Measurements from ENCODE around the gene CBY1. TPM values are rescaled to one million over a fixed set of nuclear protein-coding genes. Genes with fewer than 3 reads are reported as not detected.

The CBY1 gene
- total and polyA plus RNA-seq, 7 donors = 15.4 to 39.5 (median 22.8) TPM

GRCh38 chr22:38694049-38694448, 37.6 kb downstream of the CBY1 start:
- Histone ChIP-seq H3K36me3 (ENCODE audit: insufficient read depth in 1 of 2, low read depth in 1 of 2) (peaks cover 4 to 65% of the 10 kb centered on the region in 2 donors), H3K27me3 (ENCODE audit: insufficient read depth in 3 of 3, low read length in 2 of 3) (no peaks in the 10 kb centered on the region), H3K4me3 (no peak overlapping the region), H3K9me3 (no peaks in the 10 kb centered on the region), H3K4me1 (peaks cover 28% of the 10 kb centered on the region), H3K27ac (no peak overlapping the region)
- no peak for ATAC-seq
- 85 to 92% (median 85%) methylated on average over 2 of the region's 2 CpGs for WGBS, 3 donors
- TF ChIP-seq CTCF (IDR thresholded peaks at IDR 0.05) = no peak
- intact Hi-C loops (cut with DNase I) = no loop called here
- DNase-seq = no peak

GRCh38 chr22:38694940-38695339, 38.5 kb downstream of the CBY1 start:
- ATAC-seq = no peak

GRCh38 chr22:38696606-38697424, 40.4 kb downstream of the CBY1 start:
- 52 to 62% (median 56%) methylated on average over 3 of the region's 3 CpGs for WGBS, 3 donors
- H3K4me3 ChIP-seq = peak overlapping the region; percentile 94
- intact Hi-C loops (cut with DNase I) = no loop called here
- peaks cover 44% of the 10 kb centered on the region for H3K4me1 ChIP-seq
- no peaks in the 10 kb centered on the region for H3K9me3 ChIP-seq
- no peaks in the 10 kb centered on the region for H3K27me3 ChIP-seq (ENCODE audit: insufficient read depth in 3 of 3, low read length in 2 of 3)
- DNase-seq (no peak), ATAC-seq (no peak)
- peaks cover 4 to 40% of the 10 kb centered on the region in 2 donors for H3K36me3 ChIP-seq (ENCODE audit: insufficient read depth in 1 of 2, low read depth in 1 of 2)
- TF ChIP-seq CTCF (IDR thresholded peaks at IDR 0.05) = no peak
- peak overlapping the region; percentile 58 for H3K27ac ChIP-seq

More at GRCh38 chr22:38694940-38695339, 38.5 kb downstream of the CBY1 start:
- no peaks in the 10 kb centered on the region for H3K27me3 ChIP-seq (ENCODE audit: insufficient read depth in 3 of 3, low read length in 2 of 3)
- no peaks in the 10 kb centered on the region for H3K9me3 ChIP-seq
- peaks cover 4 to 58% of the 10 kb centered on the region in 2 donors for H3K36me3 ChIP-seq (ENCODE audit: insufficient read depth in 1 of 2, low read depth in 1 of 2)
- H3K4me3 ChIP-seq = no peak overlapping the region
- WGBS, 3 donors = 74 to 89% (median 81%) methylated on average over 3 of the region's 3 CpGs
- no peak overlapping the region for H3K27ac ChIP-seq
- H3K4me1 ChIP-seq = peaks cover 37% of the 10 kb centered on the region
- intact Hi-C loops (cut with DNase I) = no loop called here
- DNase-seq = no peak
- TF ChIP-seq CTCF (IDR thresholded peaks at IDR 0.05) = no peak

GRCh38 chr22:38697425-38698089, 41.1 kb downstream of the CBY1 start:
- Histone ChIP-seq H3K4me3 (peak overlapping the region; percentile 94), H3K4me1 (peaks cover 44% of the 10 kb centered on the region), H3K27me3 (ENCODE audit: insufficient read depth in 3 of 3, low read length in 2 of 3) (no peaks in the 10 kb centered on the region), H3K36me3 (ENCODE audit: insufficient read depth in 1 of 2, low read depth in 1 of 2) (peaks cover 4 to 32% of the 10 kb centered on the region in 2 donors), H3K27ac (peak overlapping the region; percentile 60), H3K9me3 (no peaks in the 10 kb centered on the region)
- 65 to 69% (median 65%) methylated on average over 8 of the region's 8 CpGs for WGBS, 3 donors
- ATAC-seq (no peak), DNase-seq (no peak)
- intact Hi-C loops (cut with DNase I) = no loop called here
- TF ChIP-seq CTCF (IDR thresholded peaks at IDR 0.05) = no peak

Data from psoas muscle (tissue), 8 donors.